Body of pancreas (tissue), 4 donors: ENCODE measurements around the gene TMEM186. TPM values are rescaled to one million over a fixed set of nuclear protein-coding genes. Genes with fewer than 3 reads are reported as not detected.

Source experiments
- ATAC-seq: fragments of 150-250 bp; one replicate; pipeline ENCODE4 v1.9.1; 2016
- DNase-seq, 4 donors: peaks; one replicate each; pipeline ENCODE4 v3.0.0-alpha.2; 2019
- H3K27ac ChIP-seq, 4 donors: fragments of 200-600 bp; sonication (generic); 1 replicate in 3 of 4; 2 replicates in 1 of 4; pipeline versions ENCODE4 v1.5.1 to v1.6.1; 2016 to 2019; ENCODE audit warnings: mild to moderate bottlenecking in 1 of 4, mixed read lengths in 1 of 4, moderate library complexity in 1 of 4
- H3K27me3 ChIP-seq, 2 donors: fragments of 200-600 bp; sonication (generic); one replicate each; pipeline ENCODE4 v1.6.0; 2016; ENCODE audit warnings: mild to moderate bottlenecking in 1 of 2
- H3K36me3 ChIP-seq, 2 donors: fragments of 200-600 bp; sonication (generic); replicated peaks in 1 of 2; 2 replicates each; pipeline ENCODE4 v1.5.1; 2016; ENCODE audit warnings: low read depth in 2 of 2; ENCODE audit not compliant: insufficient read depth in 1 of 2
- H3K4me1 ChIP-seq: fragments of 200-600 bp; sonication (generic); one replicate; pipeline ENCODE4 v1.6.0; 2016
- H3K4me3 ChIP-seq, 2 donors: fragments of 200-600 bp; sonication (generic); 1 replicate in 1 of 2; 2 replicates in 1 of 2; pipeline ENCODE4 v1.5.1; 2016 to 2019
- H3K9me3 ChIP-seq, 3 donors: fragments of 200-600 bp; sonication (generic); 1 replicate in 2 of 3; 2 replicates in 1 of 3; pipeline ENCODE4 v1.5.1; 2016
- CTCF ChIP-seq, 7 experiments: fragments of 450-650 bp in 4 of 7; fragments of 200-600 bp in 3 of 7; sonication (generic) in 3 of 7; IDR thresholded peaks; one replicate each; pipeline ENCODE4 v1.5.1; 2016 to 2019; ENCODE audit warnings: antibody characterized with exemption in 7 of 7
- POLR2A ChIP-seq, 3 donors: fragments of 450-650 bp; IDR thresholded peaks; one replicate each; pipeline ENCODE4 v1.6.1; 2016; ENCODE audit warnings: antibody characterized with exemption in 3 of 3, mild to moderate bottlenecking in 2 of 3
- WGBS, 2 donors: methylation state at CpG; one replicate each; pipeline ENCODE4 v1.1.5; 2017; 5-methylcytosine and 5-hydroxymethylcytosine counted together
- intact Hi-C: fragments of 100-400 bp; cut with DNase I; formaldehyde crosslinking; loops from one replicate; pipeline ENCODE4 v1.15.1; 2023
- total RNA-seq, 2 donors: library from RNA; depleted of rRNA; stranded (reverse); fragments of >200 nt; gene quantifications; one replicate each; pipeline ENCODE4 v1.1.0, GENCODE V29; 2016

The TMEM186 gene
- total RNA-seq, 2 donors from 2014 or later: 0.99 to 3.6 TPM

- Histone ChIP-seq H3K9me3 (no peaks in the 10 kb centered on the region), H3K4me3 (no peak overlapping the region), H3K36me3 (peaks cover 4 to 8% of the 10 kb centered on the region in 2 donors), H3K27me3 (no peaks in the 10 kb centered on the region), H3K4me1 (no peaks in the 10 kb centered on the region), H3K27ac (no peak overlapping the region)
- intact Hi-C loops: loop anchor here (10.0 kb wide), 1 partner anchor 127 kb away; no protein-coding TSS in a partner anchor
- 90 to 95% methylated on average over 7 to 8 of the region's 8 CpGs for WGBS, 2 donors
- no peak for DNase-seq
- ATAC-seq: no peak
- no peak for TF ChIP-seq CTCF (IDR thresholded peaks at IDR 0.05)
- no peak for TF ChIP-seq POLR2A (IDR thresholded peaks at IDR 0.05)
Observed at GRCh38 chr16:8781797-8782196, 15.6 kb downstream of the TMEM186 start.

- H3K4me3 ChIP-seq: no peak overlapping the region
- intact Hi-C loops: no loop called here
Observed at GRCh38 chr16:8777217-8777616, 20.2 kb downstream of the TMEM186 start.

GRCh38 chr16:8776129-8776584 is 21.3 kb downstream of the TMEM186 start:
- Histone ChIP-seq H3K27me3 (no peaks in the 10 kb centered on the region), H3K9me3 (no peaks in the 10 kb centered on the region), H3K4me3 (no peak overlapping the region), H3K27ac (no peak overlapping the region), H3K36me3 (peaks cover 8 to 15% of the 10 kb centered on the region in 2 donors), H3K4me1 (peaks cover 9% of the 10 kb centered on the region)
- WGBS, 2 donors: 79 to 93% methylated on average over 3 to 11 of the region's 12 CpGs
- intact Hi-C loops: no loop called here
- ATAC-seq: no peak
- DNase-seq: no peak
- TF ChIP-seq CTCF (IDR thresholded peaks at IDR 0.05): no peak
- no peak for TF ChIP-seq POLR2A (IDR thresholded peaks at IDR 0.05)

More at GRCh38 chr16:8777217-8777616, 20.2 kb downstream of the TMEM186 start:
- TF ChIP-seq POLR2A (IDR thresholded peaks at IDR 0.05) (no peak), CTCF (IDR thresholded peaks at IDR 0.05) (no peak)
- Histone ChIP-seq H3K4me1 (peaks cover 9% of the 10 kb centered on the region), H3K36me3 (peaks cover 8 to 10% of the 10 kb centered on the region in 2 donors), H3K27me3 (no peaks in the 10 kb centered on the region), H3K27ac (no peak overlapping the region), H3K9me3 (no peaks in the 10 kb centered on the region)
- no peak for ATAC-seq
- DNase-seq: no peak
- WGBS, 2 donors: 94 to 95% methylated on average over 6 to 7 of the region's 7 CpGs

- H3K9me3 ChIP-seq: no peaks in the 10 kb centered on the region
- no peak overlapping the region for H3K27ac ChIP-seq
- DNase-seq: no peak
- ATAC-seq: no peak
- 88 to 90% methylated on average over 1 of the region's 1 CpG for WGBS, 2 donors
- no peak overlapping the region for H3K4me3 ChIP-seq
- H3K4me1 ChIP-seq: peaks cover 9% of the 10 kb centered on the region
- H3K27me3 ChIP-seq: no peaks in the 10 kb centered on the region
- peaks cover 8 to 15% of the 10 kb centered on the region in 2 donors for H3K36me3 ChIP-seq
- intact Hi-C loops: no loop called here
- TF ChIP-seq POLR2A (IDR thresholded peaks at IDR 0.05): no peak
- no peak for TF ChIP-seq CTCF (IDR thresholded peaks at IDR 0.05)
Observed at GRCh38 chr16:8775359-8775758, 22.1 kb downstream of the TMEM186 start.

GRCh38 chr16:8774208-8774607 is 23.2 kb downstream of the TMEM186 start:
- 47 to 65% methylated on average over 11 of the region's 11 CpGs for WGBS, 2 donors
- ATAC-seq: no peak
- Histone ChIP-seq H3K36me3 (peaks cover 8 to 11% of the 10 kb centered on the region in 2 donors), H3K4me3 (no peak overlapping the region), H3K9me3 (no peaks in the 10 kb centered on the region), H3K4me1 (peaks cover 9% of the 10 kb centered on the region), H3K27ac (peak overlapping the region in 2 of 4 donors; percentile 15 to 43), H3K27me3 (no peaks in the 10 kb centered on the region)
- no peak for DNase-seq
- TF ChIP-seq POLR2A (IDR thresholded peaks at IDR 0.05) (no peak), CTCF (IDR thresholded peaks at IDR 0.05) (no peak)
- intact Hi-C loops: no loop called here
